GM18517 (cell line): ENCODE results near the gene BDH2.

Experiments used
- ATAC-seq: cut with Tn5 transposase; IDR thresholded peaks from one replicate; pipeline ENCODE4 v1.9.1; 2021; ENCODE audit warnings: mild to moderate bottlenecking, moderate library complexity; ENCODE audit not compliant: unreplicated experiment

Gene BDH2

GRCh38 chr4:103099691-103100392, at the start of gene BDH2:
Gene BDH2 (minus strand): TSS chr4:103099834. CDS start chr4:103096254, 3,580 bp downstream.
- peak; percentile 97 for ATAC-seq

GRCh38 chr4:103144926-103145325, 45.3 kb upstream of the BDH2 start:
- no peak for ATAC-seq

DNA sequence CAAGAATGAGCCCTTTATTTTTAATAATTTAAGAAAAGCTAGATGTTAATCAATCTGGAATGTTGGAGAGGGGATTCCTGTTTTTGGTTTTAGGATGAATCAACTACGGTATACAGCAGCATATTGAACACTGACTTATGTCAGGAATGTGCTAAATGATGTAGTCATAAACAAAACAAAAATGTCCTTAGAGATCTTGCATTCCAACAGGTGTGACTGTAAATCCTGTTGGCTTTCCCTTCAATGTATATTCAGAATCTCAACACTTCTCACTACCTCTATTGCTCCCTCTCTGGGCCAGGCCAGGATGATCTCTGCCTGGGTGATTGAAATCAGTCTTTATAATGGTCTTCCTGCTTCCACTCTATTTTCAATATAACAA, 37.8 kb upstream of the BDH2 start:
- no peak for ATAC-seq

- ATAC-seq, result no peak
Observed at GRCh38 chr4:103136671-103137445, 37.2 kb upstream of the BDH2 start.

DNA sequence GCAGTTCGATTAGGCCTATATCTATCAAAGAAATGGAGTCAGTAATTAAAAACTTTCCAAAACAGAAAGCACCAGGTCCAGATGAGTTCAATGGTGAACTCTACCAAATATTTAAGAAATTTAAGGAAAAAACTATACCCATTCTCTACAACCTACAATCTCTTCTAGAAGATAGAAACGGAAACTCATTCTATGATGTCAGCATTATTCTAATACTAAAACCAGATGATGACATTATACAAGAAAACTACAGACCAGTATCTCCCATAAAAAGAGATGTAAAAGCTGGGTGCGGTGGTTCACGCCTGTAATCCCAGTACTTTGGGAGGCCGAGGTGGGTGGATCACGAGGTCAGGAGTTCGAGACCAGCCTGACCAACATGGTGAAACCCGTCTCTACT, 29.5 kb upstream of the BDH2 start:
- no peak for ATAC-seq

DNA sequence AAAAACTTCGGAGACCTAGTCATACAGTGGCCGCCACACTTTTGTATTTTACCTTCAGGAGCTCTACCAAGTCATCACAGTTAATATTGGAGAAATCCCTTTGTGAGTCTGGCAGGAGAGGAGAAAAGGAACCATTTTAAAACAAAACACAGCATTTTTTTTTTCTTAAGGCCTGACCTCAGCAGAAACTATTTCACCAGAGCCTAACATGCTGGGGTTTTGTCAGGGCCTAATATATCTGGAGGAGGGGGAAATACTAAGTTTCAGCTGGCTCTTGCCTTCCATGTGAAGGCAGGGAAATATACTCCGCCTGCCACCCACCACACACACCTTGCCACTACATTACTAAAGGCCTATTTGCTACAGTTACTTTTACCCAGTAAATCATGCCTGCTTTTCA, 26.5 kb upstream of the BDH2 start:
- ATAC-seq, result no peak

DNA sequence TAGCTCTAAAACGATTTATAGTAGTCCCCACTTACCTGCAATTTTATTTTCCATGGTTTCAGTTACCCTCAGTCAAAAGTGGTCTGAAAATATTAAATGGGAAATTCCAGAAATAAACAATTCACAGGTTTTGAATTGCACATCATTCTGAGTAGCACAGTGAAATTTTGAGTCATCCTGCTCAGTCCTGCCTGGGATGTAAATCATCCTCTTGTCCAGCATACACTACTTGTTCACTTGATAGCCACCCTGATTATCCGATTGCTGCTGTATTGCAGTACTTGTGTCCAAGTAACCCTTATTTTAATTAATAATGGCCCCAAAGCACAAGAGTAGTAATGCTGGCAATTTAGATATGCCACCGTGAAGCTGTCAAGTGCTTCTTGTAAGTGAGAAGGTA, 23.5 kb upstream of the BDH2 start:
- ATAC-seq, result no peak

GRCh38 chr4:103118166-103118565, 18.5 kb upstream of the BDH2 start:
- no peak for ATAC-seq

GRCh38 chr4:103111598-103111997, 12.0 kb upstream of the BDH2 start:
- no peak for ATAC-seq

DNA sequence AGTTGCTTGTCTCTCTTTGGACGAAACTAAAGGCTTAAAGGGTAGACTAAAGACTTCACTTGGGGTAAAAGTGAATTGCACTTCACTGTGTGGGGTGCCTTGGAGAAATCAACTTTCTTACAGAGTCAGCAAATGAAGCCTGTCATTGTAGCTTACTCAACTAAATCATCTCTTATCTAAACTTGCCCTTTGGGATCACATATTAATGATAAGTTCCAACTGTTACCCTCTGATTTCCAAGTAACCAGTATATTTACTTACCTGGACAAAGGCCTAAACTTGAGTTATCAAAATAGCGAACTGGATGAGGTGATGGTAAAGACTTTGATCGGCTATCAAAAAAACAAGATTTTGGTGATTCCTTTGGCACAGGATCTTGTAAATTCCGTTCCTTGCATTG, 8.9 kb upstream of the BDH2 start:
- ATAC-seq, result no peak

DNA sequence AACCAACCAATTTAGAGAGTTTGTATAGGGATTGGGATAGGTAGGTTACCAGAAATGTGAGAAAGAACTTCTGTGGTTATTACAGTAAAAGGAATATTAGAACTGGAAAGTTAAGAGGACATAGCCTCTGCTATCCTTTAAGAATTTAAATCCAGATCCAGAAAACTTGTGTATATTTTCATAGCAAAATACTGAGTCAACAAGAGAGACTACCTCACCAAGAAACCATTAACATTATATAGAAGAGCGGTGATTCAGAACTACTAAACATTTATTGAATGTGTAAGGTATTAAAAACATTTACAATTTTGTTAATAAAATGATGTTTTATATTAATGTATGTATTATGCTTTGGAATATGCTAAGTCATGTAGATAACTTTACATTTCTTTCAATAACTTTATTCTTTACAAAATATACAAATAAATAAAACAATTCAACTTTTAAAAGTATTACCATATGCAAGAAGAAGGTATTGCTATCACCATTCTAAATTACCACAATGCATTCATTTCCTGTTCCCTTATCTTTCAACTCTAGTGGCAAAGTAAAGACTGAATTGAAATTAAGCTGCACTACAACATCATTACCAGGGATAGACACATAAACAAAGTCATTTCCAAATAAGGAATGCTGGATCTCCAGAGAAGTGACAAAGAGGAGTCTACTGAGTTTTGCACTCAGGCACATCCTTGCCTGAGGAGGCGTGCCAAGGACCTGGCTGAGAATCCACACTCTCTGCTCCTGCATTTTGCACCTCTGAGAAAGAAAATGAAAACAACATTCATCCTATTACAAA, 6.1 kb upstream of the BDH2 start:
- ATAC-seq, result no peak

- no peak for ATAC-seq
Observed at GRCh38 chr4:103104886-103105285, 5.3 kb upstream of the BDH2 start.

DNA sequence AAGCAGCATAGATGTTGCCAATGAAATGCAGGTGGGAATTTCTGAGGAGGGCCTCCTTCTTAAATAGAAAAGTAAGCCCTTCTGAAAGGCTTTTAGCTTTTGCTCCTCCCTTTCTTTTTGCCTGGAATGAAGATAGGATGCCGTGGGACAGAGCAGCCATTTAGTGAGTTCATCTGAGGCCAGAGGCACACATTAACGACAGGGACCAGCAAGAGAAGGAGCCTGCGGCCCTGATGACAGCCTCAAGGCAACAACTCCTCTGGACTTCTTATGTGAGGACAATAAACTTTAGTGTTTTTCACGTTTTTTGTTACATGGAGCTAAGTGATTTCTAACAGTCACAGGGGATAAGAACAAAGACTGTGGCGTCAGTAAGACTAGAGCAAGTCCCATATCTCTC, 1.1 kb upstream of the BDH2 start:
- ATAC-seq, result no peak

GRCh38 chr4:103098756-103099440, 736 bp downstream of the BDH2 start:
- no peak for ATAC-seq

DNA sequence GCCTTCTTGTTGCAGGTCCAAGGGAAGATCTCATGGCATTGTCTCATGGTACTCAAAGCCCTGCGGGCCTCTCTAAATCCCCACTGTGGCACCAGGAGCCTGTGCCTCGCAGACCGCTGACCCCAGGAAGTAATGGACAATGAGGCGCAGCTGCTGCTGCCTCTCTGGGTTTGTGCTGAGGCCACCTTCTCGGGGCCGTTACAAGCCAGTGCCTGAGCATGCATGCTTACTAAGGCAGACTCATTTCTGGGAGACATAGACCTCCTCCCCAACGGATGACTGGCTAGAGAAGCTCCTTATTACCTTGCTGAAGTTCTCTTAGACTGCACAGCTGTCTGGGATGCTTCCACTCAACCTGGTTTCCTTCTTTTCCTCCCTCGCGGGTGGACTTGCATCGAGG, 1.3 kb downstream of the BDH2 start:
- ATAC-seq, result no peak

- no peak for ATAC-seq
Observed at GRCh38 chr4:103097112-103097511, 2.5 kb downstream of the BDH2 start.

DNA sequence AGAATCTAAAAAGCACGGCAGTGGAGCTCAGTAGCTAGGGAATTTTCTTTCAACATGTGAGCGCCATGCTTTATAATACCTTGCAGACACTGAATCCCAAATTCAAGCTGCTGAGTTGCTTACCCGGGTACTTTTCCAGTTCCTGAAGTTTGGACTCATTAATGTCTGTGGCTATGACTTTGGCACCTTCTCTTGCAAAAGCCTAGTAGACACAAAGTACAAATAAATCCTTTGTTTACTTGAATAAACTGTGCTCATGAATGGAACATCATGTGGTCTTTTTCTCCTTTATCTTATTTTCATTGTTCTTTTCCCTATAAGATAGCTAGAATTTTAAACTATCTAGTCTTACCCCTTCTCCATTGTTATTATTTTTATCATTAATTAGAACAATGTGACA, 4.6 kb downstream of the BDH2 start:
- ATAC-seq, result no peak

- no peak for ATAC-seq
Observed at GRCh38 chr4:103092245-103092644, 7.4 kb downstream of the BDH2 start.

- ATAC-seq, result peak; percentile 86
Observed at GRCh38 chr4:103091601-103092223, 7.9 kb downstream of the BDH2 start.

GRCh38 chr4:103089481-103089880, 10.2 kb downstream of the BDH2 start:
- no peak for ATAC-seq

GRCh38 chr4:103086551-103086950, 13.1 kb downstream of the BDH2 start:
- no peak for ATAC-seq
